GM21529 (cell line): ENCODE data around the gene ALOXE3.
A peak's percentile ranks its signal among the peaks of the same experiment; 100 is the strongest.
"Not testable (repeated sequence)": the region's sequence is repeated elsewhere in the genome, so short reads cannot be mapped to it uniquely, and the experiment has no call there.

Source experiments
- ATAC-seq: cut with Tn5 transposase; IDR thresholded peaks from one replicate; pipeline ENCODE4 v1.9.1; 2021; ENCODE audit not compliant: unreplicated experiment

ALOXE3 gene

DNA sequence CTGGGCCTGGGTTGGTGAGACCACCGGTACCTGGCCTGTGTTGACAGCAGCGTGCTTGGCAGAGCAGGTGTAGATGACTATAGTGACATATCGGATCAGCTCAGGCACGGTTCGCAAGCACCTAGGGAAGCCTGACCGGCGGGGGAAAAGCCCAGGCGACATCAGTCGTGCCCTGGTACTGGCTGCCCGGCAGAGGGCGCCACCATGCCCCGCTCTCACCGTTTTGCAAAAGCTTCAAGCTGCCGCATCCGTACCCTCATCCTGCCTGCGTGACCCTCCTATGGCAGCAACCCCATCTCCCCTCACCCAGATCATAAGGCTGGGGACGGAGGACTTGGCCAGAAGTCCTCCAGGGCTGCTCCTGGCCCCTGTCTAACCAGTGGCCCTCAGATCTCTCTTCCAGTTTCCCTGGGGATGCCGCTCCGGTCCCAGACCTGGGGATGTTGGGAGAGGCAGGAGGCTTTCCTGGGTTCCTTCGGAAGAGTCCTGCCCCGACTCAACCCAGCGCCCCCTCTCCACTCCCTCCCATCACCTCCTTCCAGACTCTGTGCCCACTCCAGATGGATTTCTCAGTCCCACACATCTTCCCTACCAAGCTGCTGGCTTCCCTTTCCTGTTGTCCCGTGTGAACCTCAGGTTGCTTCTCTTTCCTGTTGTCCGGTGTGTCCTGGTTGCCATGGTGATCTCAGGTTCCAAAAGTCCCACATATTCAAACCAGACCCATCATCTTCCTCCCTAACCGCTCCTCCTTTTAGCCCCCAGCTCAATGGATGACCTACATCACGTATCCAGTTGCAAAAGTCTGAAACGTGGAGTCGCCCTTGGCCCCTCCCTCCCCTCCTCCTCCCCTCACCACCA lies 44.5 kb downstream of the ALOXE3 start:
- ATAC-seq: no peak

GRCh38 chr17:8072729-8073461 lies 45.4 kb downstream of the ALOXE3 start:
- no peak for ATAC-seq

- no peak for ATAC-seq
Measured at GRCh38 chr17:8072341-8072728, 46.0 kb downstream of the ALOXE3 start.

- ATAC-seq: no peak
Measured at GRCh38 chr17:8071496-8071895, 46.8 kb downstream of the ALOXE3 start.

DNA sequence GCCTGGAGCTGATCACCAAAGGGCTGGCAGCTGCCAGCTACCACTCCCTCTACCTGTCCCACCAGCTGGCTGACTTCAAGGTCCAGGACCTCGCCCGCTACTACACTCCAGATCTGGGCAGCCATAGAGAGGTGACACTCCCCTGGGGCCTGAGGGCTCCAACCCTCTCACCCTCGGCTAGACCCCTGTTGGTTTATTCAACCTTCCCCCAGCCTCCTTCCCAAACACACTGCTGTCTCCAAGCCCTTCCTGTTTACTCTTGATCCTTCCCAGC lies 48.8 kb downstream of the ALOXE3 start:
- ATAC-seq: no peak

GRCh38 chr17:8068736-8069586 lies 49.4 kb downstream of the ALOXE3 start:
- ATAC-seq: no peak

DNA sequence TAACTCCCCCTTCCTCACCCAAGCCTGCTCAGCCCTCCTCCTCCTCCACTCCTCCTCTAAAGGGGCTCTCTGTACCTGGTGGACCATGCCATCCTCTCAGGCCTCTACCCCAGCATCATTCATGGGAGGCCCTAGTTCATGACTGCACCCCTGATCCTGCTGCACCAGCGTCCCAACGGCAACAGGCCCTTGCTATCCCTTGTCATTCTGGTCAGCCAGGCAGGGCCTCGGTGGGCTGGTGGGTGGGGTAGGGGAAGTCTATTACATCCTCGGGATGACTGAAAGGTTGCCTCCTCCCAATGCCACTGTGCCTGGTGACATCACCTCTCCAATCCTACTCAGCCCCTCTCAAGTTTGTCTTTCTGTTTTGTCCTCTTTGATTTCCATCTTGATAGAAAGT lies 50.5 kb downstream of the ALOXE3 start:
- no peak for ATAC-seq

DNA sequence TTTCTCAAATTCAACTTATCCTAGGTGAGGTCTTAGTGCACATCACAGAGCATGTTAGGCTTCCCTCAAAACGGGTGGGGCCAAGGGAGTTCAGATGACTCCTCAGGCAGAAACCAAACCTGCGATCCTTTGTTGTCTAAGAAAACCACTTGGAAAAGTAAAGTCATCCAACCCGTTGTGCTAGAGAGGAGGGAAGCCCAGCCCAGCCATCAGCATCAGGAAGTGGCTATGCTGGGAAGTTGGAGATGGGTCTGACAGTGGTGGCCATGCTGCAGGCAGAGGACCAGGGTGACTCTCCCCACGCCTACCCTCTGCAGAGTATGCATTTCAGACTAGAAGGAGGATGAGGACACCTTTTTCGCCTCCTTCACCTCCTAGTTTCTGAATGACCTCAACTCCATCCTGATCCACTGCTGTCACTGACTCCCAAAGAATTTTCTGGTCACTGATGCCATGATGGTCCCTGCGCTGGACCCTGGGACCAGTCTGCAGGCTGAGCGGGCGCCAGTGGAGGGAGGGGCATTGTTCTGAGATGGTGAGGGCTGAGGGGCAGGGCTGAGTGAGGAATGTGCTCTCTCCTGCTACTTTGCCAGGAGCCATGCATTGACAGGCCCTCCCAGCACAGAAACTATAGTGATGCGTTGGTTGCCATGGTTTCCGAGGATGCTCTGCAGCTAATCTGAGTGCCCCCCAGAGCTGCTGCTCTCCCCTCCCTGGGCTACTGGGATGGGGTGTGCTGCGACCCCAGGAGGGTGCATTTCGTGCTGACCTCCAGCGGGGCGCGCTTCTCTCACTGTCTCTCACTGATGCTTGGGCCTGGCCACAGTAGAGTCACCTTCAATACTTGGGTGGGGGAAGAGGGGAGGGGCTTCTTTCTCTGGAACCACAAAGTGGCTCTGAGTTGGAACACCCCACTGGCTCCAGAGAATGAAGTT lies 51.2 kb downstream of the ALOXE3 start:
- ATAC-seq: no peak

GRCh38 chr17:8064561-8065019 lies 53.7 kb downstream of the ALOXE3 start:
- no peak for ATAC-seq

GRCh38 chr17:8063761-8064534 lies 54.4 kb downstream of the ALOXE3 start:
- ATAC-seq: no peak

GRCh38 chr17:8062807-8063483 lies 55.4 kb downstream of the ALOXE3 start:
- ATAC-seq: no peak

- no peak for ATAC-seq
Measured at GRCh38 chr17:8062435-8062806, 55.9 kb downstream of the ALOXE3 start.

- ATAC-seq: not testable (repeated sequence)
Measured at GRCh38 chr17:8061851-8062250, 56.5 kb downstream of the ALOXE3 start.

GRCh38 chr17:8060274-8060673 lies 58.0 kb downstream of the ALOXE3 start:
- ATAC-seq: no peak

DNA sequence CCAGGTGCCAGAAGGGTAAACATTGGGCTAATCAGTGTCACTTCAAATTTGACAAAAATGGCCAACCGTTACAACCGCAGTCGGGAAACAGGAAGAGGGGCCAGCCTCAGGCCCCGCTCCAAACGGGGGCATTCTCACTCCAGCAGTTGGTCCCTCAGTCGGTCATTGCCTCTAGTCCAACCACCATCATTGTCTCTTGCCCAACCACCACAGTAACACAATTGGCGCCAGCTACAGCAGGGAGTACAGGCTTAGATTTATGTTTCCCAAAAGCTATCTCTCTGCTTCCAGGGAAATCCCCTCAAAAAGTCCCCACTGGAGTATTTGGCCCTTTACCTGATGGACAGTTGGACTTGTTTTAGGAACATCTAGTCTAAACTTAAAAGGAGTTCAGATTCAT lies 59.2 kb downstream of the ALOXE3 start:
- no peak for ATAC-seq

GRCh38 chr17:8057691-8058114 lies 60.6 kb downstream of the ALOXE3 start:
- ATAC-seq: no peak

DNA sequence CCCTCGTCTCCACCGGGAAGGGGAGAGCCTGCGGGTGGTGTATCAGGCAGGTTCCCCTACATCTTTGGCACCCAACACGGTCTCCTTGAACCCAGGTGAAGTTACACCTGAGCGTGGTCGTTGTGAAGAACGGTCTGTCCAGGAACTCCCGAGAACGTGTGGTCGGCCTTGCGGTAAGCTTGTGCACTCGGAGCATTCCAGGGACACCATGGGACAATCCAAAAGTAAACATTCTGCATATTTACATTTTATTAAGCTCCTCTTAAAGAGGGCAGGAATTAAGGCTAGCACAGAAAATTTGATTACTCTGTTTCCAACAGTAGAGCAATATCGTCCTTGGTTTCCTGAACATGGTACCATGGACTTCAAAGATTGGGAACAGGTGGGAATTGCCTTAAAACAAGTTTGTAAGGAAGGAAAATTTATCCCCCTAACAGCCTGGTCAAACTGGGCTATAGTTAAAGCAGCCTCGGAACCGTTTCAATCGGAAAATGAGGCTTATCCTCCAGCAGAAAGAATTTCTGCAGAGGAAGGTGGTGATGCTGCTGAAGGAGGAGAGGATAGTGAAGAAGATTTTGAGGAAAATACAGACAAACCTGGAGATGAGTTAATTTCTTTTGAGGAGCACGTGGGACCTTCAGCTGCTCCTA lies 61.2 kb downstream of the ALOXE3 start:
- ATAC-seq: no peak

GRCh38 chr17:8056232-8056975 lies 61.9 kb downstream of the ALOXE3 start:
- peak; percentile 53 for ATAC-seq
